ENCODE data around the gene RIOK2. TPM values are rescaled to one million over a fixed set of nuclear protein-coding genes. Genes with fewer than 3 reads are reported as not detected.

The RIOK2 gene
- polyA plus RNA-seq, 3 donors: 4.8 to 16.4 (median 12.7) TPM

DNA sequence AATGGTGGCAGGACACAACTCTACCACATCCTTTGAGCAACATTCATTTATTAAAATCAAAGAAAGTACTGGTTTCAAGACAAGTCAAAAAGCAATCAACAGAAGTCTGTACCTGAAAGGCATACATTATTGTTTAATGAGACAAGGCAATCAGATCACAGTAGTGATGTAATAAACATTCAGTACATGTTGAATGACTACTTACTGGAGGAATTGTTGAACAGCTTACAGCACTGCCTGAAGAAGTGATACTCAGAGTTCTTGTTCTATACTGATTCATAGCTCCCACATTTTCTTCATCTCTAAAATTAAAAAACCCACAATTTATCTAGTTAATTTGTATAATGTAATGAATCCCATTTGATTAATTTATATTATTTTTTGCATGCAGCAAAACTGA, 18.2 kb downstream of the RIOK2 start:
- peaks cover 0 to 2% (median 0%) of the 10 kb centered on the region in 3 donors for H3K27me3 Mint-ChIP-seq (ENCODE audit: low read depth in 3 of 3)
- H3K4me1 Mint-ChIP-seq: peaks cover 10% of the 10 kb centered on the region
- intact Hi-C loops (cut with micrococcal nuclease): loop anchor here (5.0 to 10.0 kb wide), 4 partner anchors 170 to 408 kb away; partner anchors contain the start of gene ERAP2 (in 1 of the 2)
- H3K27ac Mint-ChIP-seq: no peak overlapping the region
- H3K36me3 Mint-ChIP-seq: peaks cover 45 to 68% of the 10 kb centered on the region in 2 donors
- H3K9me3 Mint-ChIP-seq: no peaks in the 10 kb centered on the region
- Histone ChIP-seq H3K4me3 (replicated peaks in 1 of 3; ENCODE audit: low read depth in 2 of 3, low read length in 3 of 3) (no peak overlapping the region), H3K27ac (ENCODE audit: low read depth in 1 of 2, low read length in 2 of 2) (no peak overlapping the region), H4K20me1 (ENCODE audit: insufficient read depth, low read length) (no peaks in the 10 kb centered on the region), H3K9ac (ENCODE audit: insufficient read depth, low read length, poor library complexity, severe bottlenecking) (no peak overlapping the region), H3K4me1 (ENCODE audit: control insufficient read depth in 1 of 2, insufficient read depth in 2 of 2, low read length in 2 of 2) (peaks cover 4 to 11% of the 10 kb centered on the region in 2 donors), H3K27me3 (ENCODE audit: control insufficient read depth in 2 of 2, insufficient read depth in 2 of 2, low read length in 2 of 2) (no peaks in the 10 kb centered on the region), H3K4me2 (replicated peaks; ENCODE audit: extremely low read depth, low read length, poor library complexity, severe bottlenecking) (no peak overlapping the region), H2AFZ (ENCODE audit: insufficient read depth, low read depth, low read length, poor library complexity, severe bottlenecking) (no peak overlapping the region), H3K9me3 (replicated peaks in 1 of 2; ENCODE audit: control insufficient read depth in 1 of 2, insufficient read depth in 1 of 2, low read length in 2 of 2) (no peaks in the 10 kb centered on the region), H3K36me3 (replicated peaks in 1 of 2; ENCODE audit: control insufficient read depth in 1 of 2, insufficient read depth in 2 of 2, low read length in 2 of 2) (peaks cover 80 to 97% of the 10 kb centered on the region in 2 donors), H3K79me2 (ENCODE audit: insufficient read depth, low read length) (peaks cover 6% of the 10 kb centered on the region)
- TF ChIP-seq, protein P1, sequence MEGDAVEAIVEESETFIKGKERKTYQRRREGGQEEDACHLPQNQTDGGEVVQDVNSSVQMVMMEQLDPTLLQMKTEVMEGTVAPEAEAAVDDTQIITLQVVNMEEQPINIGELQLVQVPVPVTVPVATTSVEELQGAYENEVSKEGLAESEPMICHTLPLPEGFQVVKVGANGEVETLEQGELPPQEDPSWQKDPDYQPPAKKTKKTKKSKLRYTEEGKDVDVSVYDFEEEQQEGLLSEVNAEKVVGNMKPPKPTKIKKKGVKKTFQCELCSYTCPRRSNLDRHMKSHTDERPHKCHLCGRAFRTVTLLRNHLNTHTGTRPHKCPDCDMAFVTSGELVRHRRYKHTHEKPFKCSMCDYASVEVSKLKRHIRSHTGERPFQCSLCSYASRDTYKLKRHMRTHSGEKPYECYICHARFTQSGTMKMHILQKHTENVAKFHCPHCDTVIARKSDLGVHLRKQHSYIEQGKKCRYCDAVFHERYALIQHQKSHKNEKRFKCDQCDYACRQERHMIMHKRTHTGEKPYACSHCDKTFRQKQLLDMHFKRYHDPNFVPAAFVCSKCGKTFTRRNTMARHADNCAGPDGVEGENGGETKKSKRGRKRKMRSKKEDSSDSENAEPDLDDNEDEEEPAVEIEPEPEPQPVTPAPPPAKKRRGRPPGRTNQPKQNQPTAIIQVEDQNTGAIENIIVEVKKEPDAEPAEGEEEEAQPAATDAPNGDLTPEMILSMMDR (IDR thresholded peaks at IDR 0.05): no peak
- H3K4me3 Mint-ChIP-seq: no peak overlapping the region
- DNase-seq: no peak

DNA sequence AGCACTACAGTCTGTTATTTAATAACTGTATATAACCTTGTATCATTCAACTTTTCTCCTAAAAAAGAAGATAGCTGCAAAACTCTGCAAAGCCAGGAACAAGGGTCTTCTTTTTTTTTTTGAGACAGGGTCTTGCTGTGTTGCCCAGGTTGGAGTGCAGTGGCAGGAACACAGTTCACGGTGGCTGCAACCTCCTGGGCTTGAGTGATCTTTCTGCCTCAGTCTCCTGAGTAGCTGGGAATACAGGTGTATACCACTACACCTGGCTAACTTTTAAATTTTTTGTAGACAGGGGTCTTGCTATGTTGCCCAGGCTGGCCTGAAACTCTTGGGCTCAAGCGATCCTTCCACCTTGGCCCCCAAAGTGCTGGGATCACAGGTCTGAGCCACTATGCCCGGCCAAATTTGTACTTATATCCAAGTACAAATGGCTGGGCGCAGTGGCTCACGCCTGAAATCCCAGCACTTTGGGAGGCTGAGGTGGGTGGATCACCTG, 19.2 kb downstream of the RIOK2 start:
- intact Hi-C loops (cut with micrococcal nuclease): loop anchor here (10.0 kb wide), 3 partner anchors 169 to 299 kb away; partner anchors contain the start of gene ERAP2 (in 1 of the 2)
- Histone ChIP-seq H3K9ac (ENCODE audit: insufficient read depth, low read length, poor library complexity, severe bottlenecking) (no peak overlapping the region), H3K4me2 (replicated peaks; ENCODE audit: extremely low read depth, low read length, poor library complexity, severe bottlenecking) (no peak overlapping the region), H3K9me3 (replicated peaks in 1 of 2; ENCODE audit: control insufficient read depth in 1 of 2, insufficient read depth in 1 of 2, low read length in 2 of 2) (peaks cover under 1 to 4% of the 10 kb centered on the region in 2 donors), H3K27ac (ENCODE audit: low read depth in 1 of 2, low read length in 2 of 2) (peak overlapping the region in 1 of 2 donors; percentile 32), H3K4me3 (replicated peaks in 1 of 3; ENCODE audit: low read depth in 2 of 3, low read length in 3 of 3) (no peak overlapping the region), H3K36me3 (replicated peaks in 1 of 2; ENCODE audit: control insufficient read depth in 1 of 2, insufficient read depth in 2 of 2, low read length in 2 of 2) (peaks cover 71 to 95% of the 10 kb centered on the region in 2 donors), H2AFZ (ENCODE audit: insufficient read depth, low read depth, low read length, poor library complexity, severe bottlenecking) (no peak overlapping the region), H3K27me3 (ENCODE audit: control insufficient read depth in 2 of 2, insufficient read depth in 2 of 2, low read length in 2 of 2) (no peaks in the 10 kb centered on the region), H4K20me1 (ENCODE audit: insufficient read depth, low read length) (no peaks in the 10 kb centered on the region), H3K79me2 (ENCODE audit: insufficient read depth, low read length) (peaks cover 6% of the 10 kb centered on the region), H3K4me1 (ENCODE audit: control insufficient read depth in 1 of 2, insufficient read depth in 2 of 2, low read length in 2 of 2) (peaks cover 4 to 11% of the 10 kb centered on the region in 2 donors)
- Mint-ChIP-seq H3K9me3 (peaks cover under 1 to 5% (median 2%) of the 10 kb centered on the region in 7 donors), H3K4me3 (no peak overlapping the region), H3K4me1 (peaks cover 10% of the 10 kb centered on the region), H3K27ac (peak overlapping the region in 4 of 7 donors; percentile 13 to 82 (median 40)), H3K36me3 (peaks cover 41 to 67% of the 10 kb centered on the region in 2 donors), H3K27me3 (ENCODE audit: low read depth in 3 of 3) (peaks cover 0 to 2% (median 0%) of the 10 kb centered on the region in 3 donors)
- no peak for DNase-seq
- TF ChIP-seq, protein P1 (IDR thresholded peaks at IDR 0.05): no peak
- 95% methylated on average over 3 of the region's 5 CpGs for WGBS (ENCODE audit: insufficient coverage)

Measured in CD14-positive monocyte (primary cell).